Activated CD8-positive, alpha-beta memory T cell treated with anti-CD3 and anti-CD28 coated beads for 48 hours (primary cell): Measurements from ENCODE around the gene DOCK1.

ENCODE experiments used
- DNase-seq, 3 experiments: peaks; one replicate each; pipeline ENCODE4 v3.0.0-alpha.2; 2020; ENCODE audit warnings: low read depth in 2 of 3, low spot score in 2 of 3

Gene DOCK1

DNA sequence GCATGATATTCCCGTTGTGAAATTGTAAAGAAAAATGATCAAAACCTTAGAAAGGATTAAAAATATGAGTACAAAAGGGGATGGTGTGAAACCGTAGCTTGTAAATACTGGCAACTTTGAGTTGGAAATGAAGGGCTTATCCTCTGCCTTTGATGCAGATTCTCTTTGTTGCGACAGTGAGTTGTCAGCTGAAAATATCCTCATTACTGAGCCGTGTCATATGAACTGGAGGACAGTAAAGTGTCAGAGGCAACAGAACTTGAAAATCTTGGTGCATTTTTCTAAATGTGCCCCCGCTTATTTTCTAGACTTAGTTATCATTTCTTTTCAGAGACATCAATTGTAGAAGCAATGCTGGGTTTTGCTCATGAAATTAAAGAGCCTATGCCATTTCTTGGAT is 473.4 kb downstream of the DOCK1 start:
- DNase-seq = no peak

DNA sequence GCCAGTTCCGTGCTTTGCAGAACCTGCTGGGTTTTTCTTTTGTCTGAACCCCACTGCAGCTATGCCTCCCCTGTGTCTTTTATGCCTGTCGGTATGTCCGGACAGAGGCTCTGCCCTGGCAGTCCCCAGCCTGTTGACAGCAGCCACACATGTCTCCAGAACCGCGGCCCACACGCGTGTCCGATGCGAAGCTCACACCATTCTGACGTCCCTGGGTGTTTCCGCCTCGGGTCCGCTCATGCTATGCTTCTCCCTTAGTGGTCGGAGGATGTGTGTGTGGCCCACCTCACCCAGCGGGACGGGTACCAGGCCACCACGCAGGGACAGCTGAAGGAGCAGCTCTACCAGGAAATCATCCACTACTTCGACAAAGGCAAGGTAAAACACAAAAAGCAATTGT is 479.3 kb downstream of the DOCK1 start:
- DNase-seq = no peak

DNA sequence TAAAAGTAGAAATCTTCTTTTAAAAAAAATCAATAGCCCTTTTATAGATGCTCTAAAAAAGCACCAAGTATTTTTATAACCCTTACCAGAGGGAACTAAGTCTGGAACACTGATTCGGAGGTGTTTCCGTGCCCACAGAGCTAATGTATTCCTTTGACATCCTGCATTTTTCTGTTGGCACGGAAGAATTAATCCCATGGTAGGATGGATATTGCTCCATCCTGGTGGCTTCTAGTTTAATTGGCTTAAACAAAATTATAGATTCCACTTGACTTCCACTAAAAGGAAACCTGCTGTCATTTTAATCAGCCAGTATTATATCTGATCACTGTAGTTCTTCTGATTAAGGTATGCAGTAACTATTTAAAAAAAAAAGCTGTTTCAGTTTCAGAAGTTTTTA is 479.8 kb downstream of the DOCK1 start:
- no peak for DNase-seq

DNA sequence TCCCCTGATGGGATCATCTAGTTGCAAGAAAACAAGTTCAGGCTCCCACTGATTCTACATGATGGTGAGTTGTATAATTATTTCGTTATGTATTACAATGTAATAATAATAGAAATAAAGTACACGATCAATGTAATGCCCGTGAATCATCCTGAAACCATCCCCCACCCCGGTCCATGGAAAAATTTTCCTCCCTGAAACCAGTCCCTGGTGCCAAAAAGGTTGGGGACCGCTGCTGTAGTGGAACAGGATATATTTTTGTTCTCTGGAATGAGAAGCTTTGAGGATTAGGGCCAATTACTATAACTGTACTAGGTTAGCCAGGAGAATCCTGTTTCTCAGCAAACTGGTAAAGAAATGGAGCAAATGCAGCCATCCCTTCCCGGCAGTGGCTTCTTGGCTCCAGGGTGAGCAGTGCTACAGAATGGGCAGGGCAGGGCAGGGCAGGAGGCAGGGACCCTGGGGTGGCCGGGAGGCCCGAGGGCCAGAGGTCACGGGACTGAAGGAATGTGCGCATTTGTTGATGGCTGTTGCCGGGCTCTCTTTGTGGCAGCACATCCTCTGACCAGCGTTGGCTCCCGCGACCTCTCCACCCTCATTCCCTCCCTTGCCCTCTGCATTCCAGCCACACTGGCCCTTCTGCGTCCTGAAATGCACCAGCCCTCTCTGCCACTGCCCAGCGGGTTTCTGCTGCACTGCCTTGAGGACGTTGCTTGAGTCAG is 481.5 kb downstream of the DOCK1 start:
- DNase-seq = no peak

DNA sequence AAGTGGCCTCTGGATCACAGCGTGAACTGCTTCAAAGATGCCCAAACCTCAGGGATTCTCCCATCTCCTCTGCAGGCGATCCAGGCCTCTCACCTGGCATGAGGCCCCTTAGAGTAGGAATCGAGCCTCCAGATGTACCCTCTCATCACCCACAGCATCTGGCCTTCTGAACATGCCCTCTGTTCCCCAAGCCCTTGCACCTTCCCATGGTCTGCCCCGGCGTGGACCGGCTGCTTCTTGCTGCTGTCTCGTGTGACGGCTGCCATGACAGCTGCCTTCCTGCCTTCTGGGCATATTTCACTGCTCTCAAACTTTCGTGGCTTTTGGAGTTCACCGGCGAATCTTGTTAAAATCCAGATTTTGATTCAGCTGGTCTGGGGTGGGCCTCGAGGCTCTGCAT is 486.6 kb downstream of the DOCK1 start:
- no peak for DNase-seq

DNA sequence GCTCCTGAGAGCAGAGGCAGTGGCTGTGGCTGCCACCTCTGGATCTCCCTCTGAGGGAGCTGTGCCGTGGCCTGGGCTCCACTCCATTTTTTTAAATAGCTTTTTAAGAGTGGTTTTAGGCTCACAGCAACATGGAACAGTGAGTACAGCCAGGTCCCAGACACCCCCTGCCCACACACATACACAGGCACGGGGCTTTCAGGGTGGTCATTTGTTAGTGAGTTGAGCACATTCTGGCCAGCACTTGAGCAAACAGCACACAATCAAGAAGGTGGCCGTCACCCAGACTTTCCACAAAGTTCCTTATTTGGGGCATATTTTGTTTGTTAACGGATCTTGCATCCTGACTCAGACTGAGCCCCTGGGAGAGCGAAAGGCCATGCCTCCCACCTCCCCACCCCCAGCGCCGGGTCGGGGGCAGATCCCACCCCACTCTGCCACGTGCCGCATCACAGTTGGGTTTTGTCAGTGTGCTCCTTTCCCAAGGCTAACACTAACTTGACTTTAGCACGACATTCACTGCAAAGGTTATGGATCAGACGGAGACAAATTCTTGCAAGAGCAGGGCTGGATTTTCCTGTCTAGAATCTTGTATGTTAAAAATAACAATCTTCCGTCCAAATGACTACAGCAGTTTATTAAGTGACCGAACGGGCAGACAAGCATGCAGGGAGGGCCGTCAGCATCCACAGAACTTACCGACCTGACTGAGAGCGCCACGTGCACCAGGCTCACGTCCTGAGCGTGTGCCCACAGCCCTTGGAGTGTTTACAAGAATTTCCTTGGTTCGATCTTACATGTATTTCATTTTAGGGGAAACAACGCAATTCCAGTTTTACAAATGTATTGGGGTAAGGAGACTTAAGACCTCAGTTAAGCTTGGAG is 487.4 kb downstream of the DOCK1 start:
- DNase-seq = no peak

DNA sequence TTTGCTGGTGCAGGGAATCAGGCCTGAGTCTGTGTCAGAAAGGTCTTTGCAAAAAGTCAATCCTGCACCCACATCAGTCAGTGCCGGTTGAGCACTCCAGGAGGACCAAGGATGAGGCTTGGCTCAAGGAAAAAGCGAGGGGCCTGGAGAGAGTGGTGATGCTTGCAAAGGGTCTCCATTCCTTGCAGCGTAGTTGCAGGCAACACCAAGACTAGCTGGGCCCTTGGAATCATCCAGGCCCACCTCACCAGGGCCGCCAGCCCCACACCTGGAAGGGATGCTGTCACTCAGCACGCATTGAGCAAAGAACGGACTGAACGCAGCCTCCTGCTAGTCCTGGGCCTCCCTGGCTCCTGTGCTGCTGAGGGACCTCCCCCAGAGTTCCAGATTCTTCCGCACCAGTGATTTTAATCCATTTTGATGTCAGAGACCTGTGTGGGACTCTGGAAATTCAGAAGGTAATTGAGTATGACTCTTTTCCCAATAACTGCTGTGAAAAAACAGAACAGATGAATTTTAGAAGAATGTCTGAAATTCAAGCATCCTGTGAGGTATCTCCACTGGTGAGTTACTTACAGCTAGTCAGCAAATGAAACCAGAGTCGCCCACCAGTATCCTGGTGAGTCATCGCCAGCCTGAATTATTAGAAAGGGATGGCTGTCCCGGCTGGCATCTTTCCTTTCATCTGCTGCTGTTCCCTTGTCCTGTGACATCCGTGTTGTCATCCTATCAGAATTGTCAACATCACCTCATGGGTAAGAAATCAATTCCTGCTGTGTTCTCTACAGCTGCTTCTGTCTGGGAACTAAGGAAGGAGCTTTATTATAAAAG is 493.1 kb downstream of the DOCK1 start:
- no peak for DNase-seq

DNA sequence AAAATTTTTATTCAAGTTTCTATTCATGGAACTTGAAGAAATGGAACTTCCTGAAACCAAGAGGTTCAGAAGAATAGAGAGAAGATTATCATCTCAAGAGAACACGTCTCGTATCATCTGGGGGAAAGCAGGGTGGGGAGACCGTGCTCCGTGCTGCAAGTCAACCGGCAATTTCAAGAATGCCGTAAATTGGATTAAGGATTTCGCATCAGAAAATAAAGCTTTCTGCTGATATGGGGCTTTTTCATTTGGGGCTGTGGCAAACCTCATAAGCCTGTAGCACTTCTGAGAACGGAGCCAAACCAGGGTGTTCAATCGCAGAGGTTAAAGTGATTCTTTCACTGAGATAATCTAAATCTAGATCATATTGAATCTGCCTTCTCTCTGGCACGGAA is 493.7 kb downstream of the DOCK1 start:
- no peak for DNase-seq

DNA sequence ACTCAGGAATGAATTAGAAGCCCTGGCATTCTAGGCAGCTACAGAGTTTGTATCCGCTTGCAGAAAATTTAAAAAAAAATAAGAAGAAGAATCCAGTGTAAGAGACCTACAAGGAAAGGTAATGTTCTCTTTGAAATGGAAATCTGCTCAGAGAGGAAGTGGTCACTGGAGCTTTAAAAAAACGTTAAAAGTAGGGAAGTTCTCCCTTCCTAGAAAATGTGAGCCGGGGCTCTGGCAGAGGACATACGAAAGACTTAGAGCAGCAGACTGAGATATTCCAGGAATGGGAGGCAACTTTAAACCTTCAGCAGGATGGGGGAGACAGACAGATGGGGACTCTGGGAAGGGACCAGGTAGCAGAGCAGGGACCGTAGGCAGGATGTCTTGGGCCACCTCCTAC is 494.4 kb downstream of the DOCK1 start:
- no peak for DNase-seq

DNA sequence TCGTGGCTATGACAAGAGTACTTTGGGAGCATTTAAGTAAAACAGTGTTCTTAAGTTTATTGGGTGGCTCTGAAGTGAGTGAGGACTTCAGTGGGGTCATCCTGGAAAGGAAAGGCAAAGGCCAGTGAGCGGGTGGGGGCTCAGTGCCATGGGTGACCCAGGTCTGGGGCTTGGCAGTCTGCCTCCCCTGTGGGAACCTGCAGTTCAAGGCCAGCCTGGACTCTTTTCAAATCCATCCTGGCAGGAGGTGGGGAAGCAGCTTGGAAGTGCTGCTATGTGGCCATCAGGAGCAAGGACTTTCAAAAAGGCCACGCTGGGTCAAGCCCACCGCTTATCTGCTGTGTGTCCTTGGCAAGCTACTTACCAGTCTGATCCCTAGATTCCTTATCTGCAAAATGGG is 495.0 kb downstream of the DOCK1 start:
- no peak for DNase-seq

DNA sequence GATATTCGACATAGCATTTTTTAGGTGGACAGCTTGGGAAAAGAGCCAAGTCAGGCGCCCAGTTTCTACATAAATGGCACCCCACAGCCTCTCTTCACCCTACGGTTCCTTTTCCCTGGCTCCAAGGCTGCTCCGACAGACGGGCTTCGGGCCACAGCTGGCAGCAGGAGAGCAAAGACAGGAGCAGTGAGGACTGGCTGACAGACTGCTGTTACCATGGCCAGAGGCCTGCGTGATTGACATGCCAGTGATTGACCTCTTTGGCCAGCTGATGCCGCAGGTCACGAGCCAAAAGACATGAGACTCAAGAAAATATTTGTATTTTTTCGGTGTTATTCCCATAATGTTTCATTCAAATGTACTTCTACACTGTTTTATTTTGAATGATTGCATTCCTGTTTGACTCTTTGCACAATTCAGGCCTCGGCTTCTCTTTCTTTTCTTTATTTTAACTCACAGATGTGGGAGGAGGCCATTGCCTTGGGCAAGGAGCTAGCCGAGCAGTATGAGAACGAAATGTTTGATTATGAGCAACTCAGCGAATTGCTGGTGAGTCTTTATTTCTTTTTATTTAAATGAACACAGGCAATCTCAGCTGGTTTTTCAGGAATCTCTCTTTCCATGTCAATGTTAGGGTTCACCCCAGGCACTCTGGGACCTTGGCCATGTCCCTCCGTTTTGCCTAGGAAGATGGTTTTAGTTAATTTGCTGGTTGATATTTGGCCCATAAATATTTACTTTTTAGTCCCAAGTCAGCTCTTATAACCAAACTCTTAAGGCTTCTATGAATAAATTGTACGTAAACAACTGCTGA is 497.6 kb downstream of the DOCK1 start:
- DNase-seq = no peak

DNA sequence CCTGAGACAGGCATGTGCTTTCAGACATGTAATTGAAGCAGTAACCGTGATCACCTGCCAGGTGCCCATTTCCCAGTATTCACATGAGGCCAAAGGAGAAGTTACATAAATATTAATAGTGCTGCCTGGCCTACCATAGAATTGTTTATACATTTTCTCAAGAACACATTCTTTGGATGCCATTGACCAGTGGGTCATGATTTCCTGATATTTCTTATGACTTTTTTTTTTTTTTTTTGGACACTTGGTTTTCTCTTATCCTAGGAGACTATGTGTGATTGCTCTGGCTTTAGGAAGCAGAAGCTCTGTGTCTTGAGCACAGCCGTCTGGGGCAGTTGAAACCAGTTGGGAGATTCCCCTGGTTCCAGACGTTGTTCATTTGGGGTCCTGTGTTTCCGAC is 500.0 kb downstream of the DOCK1 start:
- DNase-seq = no peak

DNA sequence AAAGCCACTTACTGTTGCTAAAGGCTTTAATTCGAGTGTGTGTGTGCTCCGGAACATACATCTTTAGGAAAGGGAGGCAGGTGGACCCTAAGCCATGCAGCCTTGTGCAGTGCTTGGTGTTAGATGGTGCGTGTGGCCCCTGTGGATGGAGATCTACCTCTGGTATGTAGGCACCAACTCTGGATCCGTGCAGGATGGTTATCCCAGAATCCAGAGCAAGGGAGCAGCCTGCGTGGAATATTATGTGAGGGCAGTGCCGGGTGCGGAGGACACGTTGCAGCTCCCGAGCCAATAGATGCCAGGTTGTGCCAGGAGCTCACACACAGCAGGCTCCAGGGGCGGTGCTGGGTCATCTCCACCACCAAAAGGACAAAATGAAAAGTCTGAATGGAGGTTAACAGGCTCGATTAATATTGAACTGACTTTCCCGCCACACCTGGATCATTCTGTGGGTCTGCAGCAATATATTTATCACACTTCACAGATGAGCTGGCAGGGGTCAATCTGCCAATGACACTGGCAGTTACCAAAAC is 500.9 kb downstream of the DOCK1 start:
- DNase-seq = no peak

DNA sequence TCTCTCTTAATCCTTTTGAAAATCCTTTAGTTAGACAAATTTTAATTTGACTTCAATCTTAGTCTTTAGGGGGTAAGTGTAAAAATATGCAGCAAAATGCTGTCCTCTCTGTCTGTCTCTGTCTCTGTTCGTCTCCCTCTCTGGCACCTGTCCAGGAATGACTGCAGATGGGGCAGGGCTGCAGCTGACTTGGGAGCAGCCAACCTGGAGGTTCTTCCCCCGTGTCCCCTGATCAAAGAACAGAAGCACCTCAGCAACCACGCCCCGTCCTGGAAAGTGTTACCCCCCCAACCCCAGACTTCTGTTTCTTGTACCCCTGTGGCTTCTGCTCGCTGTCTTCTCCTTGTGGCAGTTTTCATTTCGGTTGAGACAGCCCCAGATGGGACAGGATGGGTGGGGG is 502.3 kb downstream of the DOCK1 start:
- DNase-seq = no peak

DNA sequence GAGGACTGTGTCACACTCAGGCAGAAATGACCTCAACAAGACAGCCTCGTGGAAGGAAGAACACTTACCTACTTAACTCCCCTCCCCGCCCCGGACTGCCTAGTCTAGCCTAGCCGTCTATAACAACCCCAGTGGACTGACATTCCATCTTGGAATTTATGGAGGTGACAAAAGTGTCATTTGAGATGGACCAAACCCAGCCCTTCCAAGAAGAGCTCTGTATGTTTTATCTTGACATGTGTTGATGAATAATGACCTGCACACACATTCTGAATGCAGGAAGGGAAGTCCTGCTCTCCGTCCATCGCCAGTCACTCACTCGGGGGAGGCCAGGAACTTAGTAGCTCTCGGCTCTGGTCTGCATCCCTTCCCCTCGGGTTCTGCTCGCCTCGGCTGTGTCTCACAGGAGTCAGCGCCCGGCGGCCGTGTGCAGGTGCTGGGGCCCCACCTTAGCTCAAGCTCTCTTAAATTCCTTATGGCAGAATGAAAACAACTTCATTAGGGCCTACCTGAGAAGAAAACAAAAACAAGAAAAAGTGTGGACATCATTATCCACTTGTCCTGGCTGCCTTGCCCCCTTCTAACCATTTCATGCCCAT is 503.0 kb downstream of the DOCK1 start:
- no peak for DNase-seq

DNA sequence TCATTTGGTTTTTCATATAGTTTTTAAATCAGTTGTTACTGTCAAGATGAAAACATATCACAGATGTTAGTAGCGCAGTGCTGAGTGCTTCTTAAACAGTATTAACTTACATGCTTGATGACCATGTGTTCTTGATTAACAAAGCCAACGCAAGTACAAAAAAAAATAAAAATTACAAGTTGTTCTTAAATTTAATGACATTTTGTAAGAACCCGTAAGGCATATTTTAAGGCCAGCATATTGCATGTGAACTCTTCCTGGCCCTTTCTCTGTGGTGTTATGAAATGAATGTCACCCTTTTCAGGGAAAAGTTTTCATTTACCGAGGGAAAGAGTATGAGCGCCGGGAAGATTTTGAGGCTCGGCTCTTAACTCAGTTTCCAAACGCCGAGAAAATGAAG is 503.5 kb downstream of the DOCK1 start:
- no peak for DNase-seq

DNA sequence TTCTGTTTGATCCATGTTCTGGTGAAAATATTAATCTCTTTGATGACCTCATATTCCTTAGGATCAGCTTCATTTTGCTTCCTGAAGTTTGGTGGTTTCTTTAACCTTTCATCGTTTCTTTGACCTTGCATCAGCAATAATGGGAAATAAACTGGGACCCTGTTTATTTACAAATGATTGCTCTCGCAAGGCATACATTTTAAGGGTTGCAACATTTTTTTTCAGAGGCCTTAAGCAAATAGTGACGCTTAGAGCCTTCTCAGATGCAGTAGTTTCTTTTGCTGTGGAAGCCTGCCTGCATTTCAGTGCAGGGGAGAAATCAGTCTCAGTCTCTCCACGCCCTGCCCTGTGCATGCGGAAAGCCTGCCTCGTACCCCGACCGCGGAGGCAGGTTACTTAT is 504.8 kb downstream of the DOCK1 start:
- DNase-seq = no peak

DNA sequence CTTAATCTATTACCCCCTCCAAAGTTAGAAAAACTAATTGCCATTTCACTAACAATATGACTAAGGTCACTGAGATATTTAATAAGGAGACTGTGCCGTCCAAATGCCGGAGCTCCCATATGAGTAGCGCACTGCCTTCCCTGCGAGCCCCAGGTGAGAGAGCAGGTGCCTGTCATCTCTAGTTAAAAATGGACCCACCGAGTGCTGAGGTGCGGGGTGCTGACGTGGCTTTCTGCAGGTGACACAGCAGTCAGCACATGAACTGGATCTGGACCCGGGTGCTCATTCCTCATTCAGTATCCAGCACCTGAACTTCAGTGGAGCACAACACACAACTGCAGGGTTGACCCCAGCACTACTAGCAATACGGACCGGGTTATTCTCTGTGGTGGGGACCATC is 505.8 kb downstream of the DOCK1 start:
- DNase-seq = no peak

DNA sequence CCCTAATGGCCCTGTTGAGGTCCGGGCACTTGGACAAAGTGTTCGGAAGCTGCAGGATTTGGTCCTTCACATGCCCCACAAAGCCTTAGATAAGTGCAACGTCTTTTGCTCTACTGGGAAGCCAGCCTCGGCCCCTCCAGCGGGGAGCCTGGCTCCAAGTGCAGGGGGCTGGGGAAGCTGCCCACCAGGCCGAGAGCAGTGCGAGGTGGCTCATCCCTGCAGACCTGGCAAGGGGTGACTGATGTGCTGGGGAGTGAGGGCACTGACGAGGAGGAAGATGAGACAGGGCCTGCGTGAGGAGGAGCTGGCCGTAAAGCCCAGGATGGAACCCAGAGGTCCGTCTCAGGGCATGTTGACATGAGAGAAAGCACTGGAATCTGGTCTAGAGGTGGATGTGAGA is 508.1 kb downstream of the DOCK1 start:
- DNase-seq = no peak

DNA sequence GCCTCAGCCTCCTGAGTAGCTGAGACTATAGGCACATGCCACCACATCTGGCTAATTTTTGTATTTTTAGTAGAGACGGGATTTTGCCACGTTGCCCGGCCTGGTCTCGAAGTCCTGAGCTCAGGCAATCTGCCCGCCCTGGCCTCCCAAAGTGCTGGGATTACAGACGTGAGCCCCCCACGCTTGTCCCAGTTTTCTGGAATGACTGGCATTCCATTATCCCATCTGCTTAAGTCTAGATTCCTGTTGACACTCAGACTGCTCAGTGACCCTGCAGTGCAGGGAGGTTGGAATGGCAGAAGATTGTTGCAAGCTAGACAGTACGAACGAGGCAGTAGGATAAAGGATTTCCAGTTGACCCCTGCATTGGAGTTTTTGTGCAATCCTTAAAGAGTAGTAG is 508.8 kb downstream of the DOCK1 start:
- no peak for DNase-seq
